ENCODE data around the gene KAT6B. TPM values are rescaled to one million over a fixed set of nuclear protein-coding genes. Genes with fewer than 3 reads are reported as not detected.
A peak's percentile ranks its signal among the peaks of the same experiment; 100 is the strongest.

Gene KAT6B
- polyA plus RNA-seq, 3 donors, result 41.7 to 49.7 (median 47.0) TPM

GRCh38 chr10:75011221-75011620 lies 184.8 kb downstream of the KAT6B start:
- DNase-seq, result no peak

DNA sequence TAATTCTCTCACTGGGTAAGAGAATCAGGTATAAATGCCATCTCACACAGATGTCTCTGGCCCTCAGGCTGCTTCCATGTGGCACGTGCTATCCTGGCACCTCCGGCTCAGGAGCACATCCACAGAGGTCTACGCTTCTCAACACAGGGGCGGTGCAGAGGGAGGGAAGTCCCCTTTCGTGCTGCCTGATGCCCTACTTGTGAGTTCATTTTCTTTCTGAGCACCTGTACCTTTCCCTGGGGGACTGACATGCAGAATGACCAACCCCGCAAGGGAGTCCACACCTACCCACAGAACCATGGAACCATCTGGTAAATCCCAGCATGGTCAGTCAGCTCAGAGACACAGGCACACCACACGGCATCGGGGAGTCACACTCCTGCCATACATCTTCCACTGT lies 186.1 kb downstream of the KAT6B start:
- no peak for DNase-seq

- DNase-seq, result no peak
These were observed 186.6 kb downstream of the KAT6B start for GRCh38 chr10:75013007-75013406.

DNA sequence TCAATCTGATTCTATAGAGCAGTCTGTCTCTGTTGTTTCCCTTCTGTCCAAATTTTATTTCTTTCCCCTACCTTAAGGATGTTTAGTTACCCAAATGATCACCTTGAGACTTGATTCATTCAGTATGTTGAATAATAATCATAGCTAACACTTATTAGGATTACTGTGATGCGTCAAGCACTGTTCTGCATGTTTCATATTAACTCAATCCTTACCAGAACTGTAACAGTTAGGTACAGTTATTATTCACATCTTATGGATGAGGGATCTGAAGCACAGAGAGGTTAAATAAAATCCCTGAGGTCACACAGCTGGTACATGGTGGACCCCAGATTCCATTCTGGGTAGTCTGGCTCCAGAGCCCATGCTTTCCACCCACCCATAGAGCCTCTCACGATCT lies 187.1 kb downstream of the KAT6B start:
- DNase-seq, result no peak

DNA sequence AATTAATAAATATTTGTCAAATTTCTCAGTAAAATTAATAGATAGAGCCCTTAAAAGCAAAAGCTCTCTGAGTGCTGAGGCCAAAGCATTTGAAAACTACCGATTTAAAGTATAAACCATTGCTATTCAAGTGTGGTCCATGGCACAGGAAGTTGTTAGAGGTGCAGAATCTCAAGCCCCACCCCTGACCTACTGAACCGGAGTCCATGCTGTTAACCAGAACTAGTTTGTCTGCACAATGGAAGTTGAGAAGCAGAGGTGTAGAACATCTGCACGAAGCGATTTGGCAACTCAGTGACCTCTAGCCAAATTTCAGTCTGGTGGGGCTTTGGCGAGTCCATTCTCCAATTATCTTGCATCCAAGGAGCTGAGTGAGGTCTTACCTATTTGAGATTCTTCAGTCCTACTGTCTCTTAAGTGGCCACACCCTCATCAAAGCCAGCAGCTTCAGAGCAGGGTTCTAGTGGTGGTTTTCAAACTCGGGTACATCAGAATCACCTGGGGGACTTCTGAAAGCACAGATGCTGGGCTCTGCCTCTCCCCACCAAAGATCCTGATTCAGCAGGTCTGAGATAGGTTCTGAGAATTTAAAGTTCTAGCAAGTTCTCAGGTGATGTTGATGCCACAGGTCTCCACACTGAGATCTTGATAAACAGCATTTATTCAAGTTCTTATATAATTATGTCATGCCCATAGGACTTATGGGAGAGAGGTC lies 188.3 kb downstream of the KAT6B start:
- DNase-seq, result no peak

GRCh38 chr10:75015442-75015841 lies 189.0 kb downstream of the KAT6B start:
- no peak for DNase-seq

- peak; percentile 55 for DNase-seq
These were observed 189.9 kb downstream of the KAT6B start for GRCh38 chr10:75016325-75016724.

- DNase-seq, result no peak
These were observed 191.9 kb downstream of the KAT6B start for GRCh38 chr10:75018251-75018650.

DNA sequence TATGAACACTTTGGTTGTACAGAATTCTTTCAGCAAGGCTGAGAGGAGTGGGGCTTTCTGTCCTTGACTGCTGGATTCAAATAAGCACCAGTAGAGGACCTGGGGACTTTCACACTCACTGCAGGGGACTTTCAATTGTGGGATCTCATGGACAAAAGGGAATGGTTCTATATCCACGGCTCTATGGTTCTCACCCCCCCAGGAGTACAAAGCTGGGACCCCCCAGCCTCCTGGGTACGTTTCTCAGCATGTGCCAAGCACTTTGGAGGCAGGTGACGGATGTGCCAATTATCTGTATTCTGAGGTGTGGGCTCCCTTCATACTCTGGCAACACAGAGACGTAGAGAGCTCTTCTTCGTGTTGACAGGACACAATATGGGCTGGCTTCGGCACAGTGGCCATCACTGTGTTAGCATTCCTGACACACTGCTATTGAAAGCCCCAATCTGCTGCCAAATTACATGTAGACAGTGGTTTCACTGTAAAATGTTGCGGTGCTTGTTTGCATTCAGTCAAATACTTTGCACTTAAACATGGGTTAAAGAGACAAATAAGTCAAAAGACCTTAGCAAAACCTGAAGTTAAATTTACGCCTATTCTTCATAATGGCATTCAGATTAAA lies 192.4 kb downstream of the KAT6B start:
- DNase-seq, result no peak

DNA sequence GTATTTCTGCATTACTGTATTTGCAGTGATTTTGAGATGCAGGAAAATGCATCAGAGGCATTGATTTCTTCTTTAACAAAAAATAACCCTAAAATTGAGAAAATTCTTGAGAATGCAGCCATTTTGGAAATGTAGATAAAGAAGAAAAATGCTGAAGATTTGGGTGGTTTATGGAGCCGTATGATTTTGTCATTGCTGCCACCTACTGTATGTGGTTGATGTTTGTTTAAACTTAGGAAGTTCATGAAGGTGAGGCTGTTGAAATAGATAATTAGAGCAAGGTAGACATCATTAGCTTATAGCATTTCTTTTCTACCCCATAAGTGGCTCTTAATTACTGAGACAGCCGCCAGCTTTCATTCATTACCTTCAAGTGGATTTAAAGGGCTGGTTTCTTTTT lies 193.0 kb downstream of the KAT6B start:
- no peak for DNase-seq

- no peak for DNase-seq
These were observed 193.8 kb downstream of the KAT6B start for GRCh38 chr10:75020168-75020567.

GRCh38 chr10:75021379-75022249 lies 195.2 kb downstream of the KAT6B start:
- no peak for DNase-seq

DNA sequence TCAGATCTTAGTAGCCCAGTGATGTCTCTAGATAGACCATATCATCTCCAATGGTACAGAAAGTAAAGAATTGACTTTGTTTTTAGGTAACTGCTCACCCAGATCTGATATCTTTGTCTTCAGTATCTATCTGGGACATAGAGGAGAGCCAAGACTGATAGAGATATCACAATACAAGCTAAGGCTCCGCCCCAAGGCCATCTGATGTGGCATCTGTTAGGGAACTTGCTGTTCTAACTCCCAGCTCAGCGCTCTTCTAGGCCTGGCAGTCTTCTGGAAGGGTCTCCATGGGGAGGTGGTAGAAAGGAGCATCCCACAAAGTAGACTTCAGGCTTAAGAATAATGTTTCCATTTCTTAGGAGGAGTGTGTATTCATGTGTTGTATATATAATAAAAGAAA lies 196.7 kb downstream of the KAT6B start:
- no peak for DNase-seq

GRCh38 chr10:75024971-75025523 lies 198.6 kb downstream of the KAT6B start:
- no peak for DNase-seq

- no peak for DNase-seq
These were observed 201.6 kb downstream of the KAT6B start for GRCh38 chr10:75028049-75028448.

DNA sequence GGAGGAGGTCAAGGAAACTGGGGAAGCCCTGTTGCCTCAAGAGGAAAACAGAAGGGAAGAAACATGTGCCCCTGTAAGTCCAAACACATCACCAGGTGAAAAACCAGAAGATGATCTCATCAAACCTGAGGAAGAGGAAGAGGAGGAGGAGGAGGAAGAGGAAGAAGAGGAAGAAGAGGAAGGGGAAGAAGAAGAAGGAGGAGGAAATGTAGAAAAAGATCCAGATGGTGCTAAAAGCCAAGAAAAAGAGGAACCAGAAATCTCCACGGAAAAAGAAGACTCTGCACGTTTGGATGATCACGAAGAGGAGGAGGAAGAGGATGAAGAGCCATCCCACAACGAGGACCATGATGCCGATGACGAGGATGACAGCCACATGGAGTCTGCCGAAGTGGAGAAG lies 202.3 kb downstream of the KAT6B start:
- DNase-seq, result no peak

DNA sequence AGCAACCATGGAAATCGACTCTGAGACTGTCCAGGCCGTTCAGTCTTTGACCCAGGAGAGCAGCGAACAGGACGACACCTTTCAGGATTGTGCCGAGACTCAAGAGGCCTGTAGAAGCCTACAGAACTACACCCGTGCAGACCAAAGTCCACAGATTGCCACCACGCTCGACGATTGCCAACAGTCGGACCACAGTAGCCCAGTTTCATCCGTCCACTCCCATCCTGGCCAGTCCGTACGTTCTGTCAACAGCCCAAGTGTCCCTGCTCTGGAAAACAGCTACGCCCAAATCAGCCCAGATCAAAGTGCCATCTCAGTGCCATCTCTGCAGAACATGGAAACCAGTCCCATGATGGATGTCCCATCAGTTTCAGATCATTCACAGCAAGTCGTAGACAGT lies 203.0 kb downstream of the KAT6B start:
- no peak for DNase-seq

DNA sequence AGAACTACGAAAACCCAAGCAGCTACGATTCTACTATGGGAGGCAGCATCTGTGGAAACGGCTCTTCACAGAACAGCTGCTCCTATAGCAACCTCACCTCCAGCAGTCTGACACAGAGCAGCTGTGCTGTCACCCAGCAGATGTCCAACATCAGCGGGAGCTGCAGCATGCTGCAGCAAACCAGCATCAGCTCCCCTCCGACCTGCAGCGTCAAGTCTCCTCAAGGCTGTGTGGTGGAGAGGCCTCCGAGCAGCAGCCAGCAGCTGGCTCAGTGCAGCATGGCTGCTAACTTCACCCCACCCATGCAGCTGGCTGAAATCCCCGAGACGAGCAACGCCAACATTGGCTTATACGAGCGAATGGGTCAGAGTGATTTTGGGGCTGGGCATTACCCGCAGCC lies 203.5 kb downstream of the KAT6B start:
- peak; percentile 85 for DNase-seq

- DNase-seq, result no peak
These were observed 204.0 kb downstream of the KAT6B start for GRCh38 chr10:75030371-75030770.

DNA sequence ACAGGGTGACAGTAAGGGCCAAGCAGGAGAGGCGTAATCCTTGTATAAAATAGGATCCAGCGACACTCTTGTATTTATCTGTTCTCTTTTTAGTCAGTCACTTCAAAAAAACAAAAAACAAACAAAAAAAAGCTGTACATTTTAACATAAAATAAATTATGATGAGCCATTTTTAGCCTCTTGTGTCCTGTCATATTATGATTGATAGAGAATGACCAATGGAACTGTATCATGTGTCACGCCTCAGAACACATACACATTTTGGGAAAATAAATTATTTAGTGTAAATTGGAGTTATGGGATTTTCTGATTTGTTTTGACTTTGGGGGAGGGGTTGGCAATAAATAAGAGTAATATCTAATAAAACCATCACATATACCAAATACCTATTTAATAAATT lies 205.7 kb downstream of the KAT6B start:
- no peak for DNase-seq

DNA sequence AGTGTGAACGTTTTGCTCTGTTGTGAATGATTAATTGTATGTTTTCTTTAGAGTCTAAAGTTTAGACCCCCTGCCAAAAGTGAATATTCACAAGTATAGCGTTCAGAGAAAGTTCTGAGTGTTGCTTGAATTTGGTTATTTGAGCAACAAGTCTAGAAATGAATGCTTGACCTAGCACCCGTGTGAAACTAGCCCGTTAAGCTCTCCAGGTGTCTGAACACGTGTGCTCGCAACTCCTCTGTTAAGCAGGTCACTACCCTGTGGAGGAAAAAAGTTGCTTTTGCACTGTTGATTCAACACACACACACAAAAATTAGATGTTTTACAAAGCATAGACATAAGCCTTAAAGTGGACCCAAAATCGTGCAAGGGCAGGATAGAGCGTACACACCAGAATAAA lies 206.4 kb downstream of the KAT6B start:
- no peak for DNase-seq

- DNase-seq, result no peak
These were observed 207.2 kb downstream of the KAT6B start for GRCh38 chr10:75033399-75034130.
